Measurements from ENCODE around the gene FOXM1.

Gene FOXM1

GRCh38 chr12:2904260-2904659 is 27.3 kb upstream of the FOXM1 start:
- H3K79me2 ChIP-seq (ENCODE audit: insufficient read depth, low read length), result peaks cover 8% of the 10 kb centered on the region; the same call in 1 of the 2 replicates
- no peaks in the 10 kb centered on the region for H3K4me1 ChIP-seq (ENCODE audit: insufficient read depth, low read length)
- no peaks in the 10 kb centered on the region for H3K27me3 ChIP-seq (ENCODE audit: insufficient read depth, low read length, poor library complexity)
- ATAC-seq (ENCODE audit: insufficient read depth, low read depth) (no peak), DNase-seq (no peak)
- TF ChIP-seq, protein P1, sequence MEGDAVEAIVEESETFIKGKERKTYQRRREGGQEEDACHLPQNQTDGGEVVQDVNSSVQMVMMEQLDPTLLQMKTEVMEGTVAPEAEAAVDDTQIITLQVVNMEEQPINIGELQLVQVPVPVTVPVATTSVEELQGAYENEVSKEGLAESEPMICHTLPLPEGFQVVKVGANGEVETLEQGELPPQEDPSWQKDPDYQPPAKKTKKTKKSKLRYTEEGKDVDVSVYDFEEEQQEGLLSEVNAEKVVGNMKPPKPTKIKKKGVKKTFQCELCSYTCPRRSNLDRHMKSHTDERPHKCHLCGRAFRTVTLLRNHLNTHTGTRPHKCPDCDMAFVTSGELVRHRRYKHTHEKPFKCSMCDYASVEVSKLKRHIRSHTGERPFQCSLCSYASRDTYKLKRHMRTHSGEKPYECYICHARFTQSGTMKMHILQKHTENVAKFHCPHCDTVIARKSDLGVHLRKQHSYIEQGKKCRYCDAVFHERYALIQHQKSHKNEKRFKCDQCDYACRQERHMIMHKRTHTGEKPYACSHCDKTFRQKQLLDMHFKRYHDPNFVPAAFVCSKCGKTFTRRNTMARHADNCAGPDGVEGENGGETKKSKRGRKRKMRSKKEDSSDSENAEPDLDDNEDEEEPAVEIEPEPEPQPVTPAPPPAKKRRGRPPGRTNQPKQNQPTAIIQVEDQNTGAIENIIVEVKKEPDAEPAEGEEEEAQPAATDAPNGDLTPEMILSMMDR (IDR thresholded peaks at IDR 0.05; ENCODE audit: borderline replicate concordance, extremely low read depth, low read length, poor library complexity, severe bottlenecking), result no peak
- TF ChIP-seq EZH2 (IDR thresholded peaks at IDR 0.05; ENCODE audit: borderline replicate concordance, low read depth, low read length, severe bottlenecking), result no peak
- no peak overlapping the region for H2AFZ ChIP-seq (ENCODE audit: low read depth, low read length)
- H3K4me3 ChIP-seq (ENCODE audit: low read depth in 1 of 2, low read length in 2 of 2), result no peak overlapping the region
- H3K36me3 ChIP-seq (ENCODE audit: insufficient read depth, low read length), result no peaks in the 10 kb centered on the region
- no peak overlapping the region for H3K9ac ChIP-seq (ENCODE audit: low read depth, low read length)
- no peaks in the 10 kb centered on the region; the same call in 1 of the 2 replicates for H4K20me1 ChIP-seq (ENCODE audit: insufficient read depth, low read length)
- H3K4me2 ChIP-seq (ENCODE audit: insufficient read depth, low read length), result no peak overlapping the region
- H3K27ac ChIP-seq (ENCODE audit: low read length), result no peak overlapping the region
- H3K9me3 ChIP-seq (ENCODE audit: insufficient read depth, low read length, severe bottlenecking), result no peaks in the 10 kb centered on the region

GRCh38 chr12:2902272-2902880 is 25.4 kb upstream of the FOXM1 start:
- Histone ChIP-seq H3K4me2 (ENCODE audit: insufficient read depth, low read length) (no peak overlapping the region), H3K79me2 (ENCODE audit: insufficient read depth, low read length) (peaks cover 12% of the 10 kb centered on the region; the same call in 1 of the 2 replicates), H3K4me1 (ENCODE audit: insufficient read depth, low read length) (no peaks in the 10 kb centered on the region), H3K27ac (ENCODE audit: low read length) (no peak overlapping the region), H3K36me3 (ENCODE audit: insufficient read depth, low read length) (no peaks in the 10 kb centered on the region), H3K9ac (ENCODE audit: low read depth, low read length) (no peak overlapping the region), H3K4me3 (ENCODE audit: low read depth in 1 of 2, low read length in 2 of 2) (no peak overlapping the region), H3K9me3 (ENCODE audit: insufficient read depth, low read length, severe bottlenecking) (no peaks in the 10 kb centered on the region), H2AFZ (ENCODE audit: low read depth, low read length) (no peak overlapping the region), H4K20me1 (ENCODE audit: insufficient read depth, low read length) (no peaks in the 10 kb centered on the region), H3K27me3 (ENCODE audit: insufficient read depth, low read length, poor library complexity) (no peaks in the 10 kb centered on the region)
- TF ChIP-seq, protein P1 (IDR thresholded peaks at IDR 0.05; ENCODE audit: borderline replicate concordance, extremely low read depth, low read length, poor library complexity, severe bottlenecking), result no peak
- TF ChIP-seq EZH2 (IDR thresholded peaks at IDR 0.05; ENCODE audit: borderline replicate concordance, low read depth, low read length, severe bottlenecking), result no peak
- DNase-seq (no peak), ATAC-seq (ENCODE audit: insufficient read depth, low read depth) (no peak)

- Histone ChIP-seq H3K4me2 (ENCODE audit: insufficient read depth, low read length) (no peak overlapping the region), H3K27ac (ENCODE audit: low read length) (no peak overlapping the region), H3K4me1 (ENCODE audit: insufficient read depth, low read length) (no peaks in the 10 kb centered on the region), H3K79me2 (ENCODE audit: insufficient read depth, low read length) (peaks cover 10% of the 10 kb centered on the region; the same call in 1 of the 2 replicates), H3K9ac (ENCODE audit: low read depth, low read length) (no peak overlapping the region), H3K4me3 (ENCODE audit: low read depth in 1 of 2, low read length in 2 of 2) (no peak overlapping the region), H4K20me1 (ENCODE audit: insufficient read depth, low read length) (no peaks in the 10 kb centered on the region), H3K9me3 (ENCODE audit: insufficient read depth, low read length, severe bottlenecking) (no peaks in the 10 kb centered on the region), H3K36me3 (ENCODE audit: insufficient read depth, low read length) (no peaks in the 10 kb centered on the region), H3K27me3 (ENCODE audit: insufficient read depth, low read length, poor library complexity) (no peaks in the 10 kb centered on the region), H2AFZ (ENCODE audit: low read depth, low read length) (no peak overlapping the region)
- DNase-seq (no peak), ATAC-seq (ENCODE audit: insufficient read depth, low read depth) (no peak)
- TF ChIP-seq, protein P1 (IDR thresholded peaks at IDR 0.05; ENCODE audit: borderline replicate concordance, extremely low read depth, low read length, poor library complexity, severe bottlenecking), result no peak
- no peak for TF ChIP-seq EZH2 (IDR thresholded peaks at IDR 0.05; ENCODE audit: borderline replicate concordance, low read depth, low read length, severe bottlenecking)
Observed at GRCh38 chr12:2900642-2901041, 23.7 kb upstream of the FOXM1 start.
